Stimulated activated naive CD8-positive, alpha-beta T cell treated with anti-CD3 and anti-CD28 coated beads, Interleukin-15, amount 100 ng/mL, for 72 hours (primary cell): ENCODE measurements around the gene STRIP2.
"Not testable (repeated sequence)": the region's sequence is repeated elsewhere in the genome, so short reads cannot be mapped to it uniquely, and the experiment has no call there.

Experiments used
- ATAC-seq: fragments of 150-1000 bp; cut with Tn5 transposase; 2 replicates; pipeline ENCODE4 v1.10.0; 2021; ENCODE audit warnings: mild to moderate bottlenecking, moderate library complexity
- DNase-seq, 2 donors: peaks; one replicate each; pipeline ENCODE4 v3.0.0; 2021 to 2022
- H3K27ac Mint-ChIP-seq, 2 donors: one replicate each; pipeline ENCODE4 v1.8.0; 2022; ENCODE audit warnings: mild to moderate bottlenecking in 2 of 2, mixed read lengths in 2 of 2, moderate library complexity in 2 of 2
- H3K27me3 Mint-ChIP-seq: one replicate; pipeline ENCODE4 v1.8.0; 2022; ENCODE audit warnings: mixed read lengths
- H3K4me1 Mint-ChIP-seq: one replicate; pipeline ENCODE4 v1.8.0; 2022; ENCODE audit warnings: mild to moderate bottlenecking, mixed read lengths
- H3K4me3 Mint-ChIP-seq, 2 donors: one replicate each; pipeline ENCODE4 v1.8.0; 2022; ENCODE audit warnings: mild to moderate bottlenecking in 2 of 2, mixed read lengths in 2 of 2, moderate library complexity in 1 of 2
- H3K9me3 Mint-ChIP-seq, 2 donors: one replicate each; pipeline ENCODE4 v1.8.0; 2022; ENCODE audit warnings: mixed read lengths in 2 of 2

Gene STRIP2

DNA sequence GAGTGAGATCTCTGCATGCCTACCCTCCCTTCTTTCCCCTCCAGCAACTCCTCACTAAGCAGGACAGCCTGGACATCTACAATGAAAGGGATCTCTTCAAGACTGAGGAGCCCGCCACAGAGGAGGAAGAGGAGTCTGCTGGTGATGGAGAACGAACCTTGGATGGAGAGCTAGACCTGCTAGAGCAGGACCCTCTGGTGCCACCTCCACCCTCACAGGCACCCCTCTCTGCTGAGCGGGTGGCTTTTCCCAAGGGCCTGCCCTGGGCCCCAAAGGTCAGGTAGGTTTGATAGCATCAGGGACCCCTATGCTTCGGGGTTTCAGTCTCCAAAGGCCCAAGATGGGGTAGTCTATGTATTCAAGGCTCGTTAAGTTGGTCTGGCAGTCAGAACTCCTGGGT lies 23.9 kb downstream of the STRIP2 start:
- Mint-ChIP-seq H3K27ac (no peak overlapping the region), H3K27me3 (no peaks in the 10 kb centered on the region), H3K9me3 (no peaks in the 10 kb centered on the region), H3K4me3 (no peak overlapping the region), H3K4me1 (no peaks in the 10 kb centered on the region)
- DNase-seq (no peak), ATAC-seq (no peak)

DNA sequence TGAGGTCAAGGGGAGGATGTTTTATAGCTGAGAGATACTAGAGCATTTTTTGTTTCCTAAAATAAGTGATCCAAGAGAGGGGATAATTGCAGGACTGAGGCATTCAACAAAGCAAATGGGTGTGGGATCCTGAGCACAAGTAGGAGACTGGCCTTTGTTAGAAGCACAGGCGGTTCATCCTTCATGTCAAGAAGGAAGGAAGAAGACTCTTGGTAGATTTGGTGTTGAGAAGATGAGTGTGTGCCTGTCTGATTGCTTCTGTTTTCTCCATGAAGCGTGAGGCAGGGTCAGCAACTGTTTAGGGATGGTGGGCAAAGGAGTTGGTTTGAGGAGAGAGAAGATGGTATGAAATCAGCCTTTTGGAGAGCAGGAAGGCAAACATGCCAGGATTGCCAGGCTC lies 27.6 kb downstream of the STRIP2 start:
- ATAC-seq (no peak), DNase-seq (no peak)
- H3K27ac Mint-ChIP-seq: no peak overlapping the region
- no peak overlapping the region for H3K4me3 Mint-ChIP-seq
- no peaks in the 10 kb centered on the region for H3K27me3 Mint-ChIP-seq
- no peaks in the 10 kb centered on the region for H3K4me1 Mint-ChIP-seq
- no peaks in the 10 kb centered on the region for H3K9me3 Mint-ChIP-seq

DNA sequence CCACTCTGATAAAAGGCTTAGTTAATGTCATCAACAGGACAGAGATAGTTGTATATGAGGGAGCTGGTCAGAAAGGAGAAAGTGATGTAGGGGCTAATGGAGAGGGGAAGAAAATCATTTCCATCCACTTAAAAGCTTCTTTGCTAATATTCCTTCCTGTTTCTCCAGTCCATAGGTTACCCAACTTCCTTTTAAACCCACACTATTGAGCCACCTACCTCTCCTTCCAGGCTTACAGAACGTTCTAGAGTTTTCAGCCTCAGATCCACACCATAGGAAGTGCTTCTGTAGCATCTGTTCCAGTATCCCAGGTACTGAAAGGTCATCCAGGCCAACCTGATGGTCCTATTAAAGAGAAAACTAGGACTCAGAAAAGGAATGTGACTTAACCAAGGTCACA lies 28.2 kb downstream of the STRIP2 start:
- H3K4me3 Mint-ChIP-seq: no peak overlapping the region

DNA sequence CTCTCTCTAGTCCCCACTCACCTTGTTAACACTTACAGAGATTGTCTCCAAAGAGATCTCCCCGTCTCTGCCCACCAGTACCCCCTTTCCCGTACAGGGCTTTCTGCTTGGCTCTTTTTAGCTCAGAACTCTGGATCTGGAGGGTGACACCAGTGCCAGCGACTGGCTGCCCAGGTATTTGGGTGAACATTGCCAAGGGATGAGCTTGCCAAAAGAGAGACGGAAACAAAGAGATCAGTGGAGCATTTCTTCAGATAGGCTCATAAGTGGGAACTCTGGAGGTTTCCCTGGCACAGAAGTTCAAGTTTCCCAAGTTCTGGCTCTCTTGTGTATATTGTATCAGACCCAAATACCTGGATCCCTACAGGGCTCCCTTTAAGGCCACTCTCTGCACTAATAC lies 30.0 kb downstream of the STRIP2 start:
- H3K27me3 Mint-ChIP-seq: no peaks in the 10 kb centered on the region
- H3K27ac Mint-ChIP-seq: no peak overlapping the region
- no peaks in the 10 kb centered on the region for H3K9me3 Mint-ChIP-seq
- H3K4me1 Mint-ChIP-seq: no peaks in the 10 kb centered on the region
- no peak overlapping the region for H3K4me3 Mint-ChIP-seq
- DNase-seq: no peak
- ATAC-seq: no peak

More for the DNA sequence above, 28.2 kb downstream of the STRIP2 start:
- Mint-ChIP-seq H3K27me3 (no peaks in the 10 kb centered on the region), H3K27ac (no peak overlapping the region), H3K4me1 (no peaks in the 10 kb centered on the region), H3K9me3 (no peaks in the 10 kb centered on the region)
- DNase-seq (no peak), ATAC-seq (no peak)

DNA sequence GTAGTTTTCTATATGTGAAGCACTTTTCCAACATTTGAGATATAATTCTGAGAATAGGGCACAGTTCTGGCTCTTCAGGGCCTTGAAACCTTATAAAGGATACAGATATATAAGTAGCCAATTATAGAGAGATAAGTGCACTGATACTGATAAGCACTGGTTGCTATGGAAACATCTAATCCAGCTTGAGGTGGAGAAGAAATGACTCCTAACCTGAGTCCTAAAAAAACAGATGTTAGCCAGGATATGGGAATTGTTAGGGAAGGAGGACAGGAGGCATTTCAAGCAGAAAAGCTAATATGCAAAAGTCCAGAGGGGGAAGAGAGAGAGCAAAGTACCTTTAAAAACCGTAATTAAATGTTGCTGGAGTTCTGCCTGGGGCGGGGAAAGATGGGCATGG lies 30.8 kb downstream of the STRIP2 start:
- ATAC-seq (no peak), DNase-seq (no peak)
- no peak overlapping the region for H3K4me3 Mint-ChIP-seq
- no peaks in the 10 kb centered on the region for H3K27me3 Mint-ChIP-seq
- no peaks in the 10 kb centered on the region for H3K4me1 Mint-ChIP-seq
- H3K27ac Mint-ChIP-seq: no peak overlapping the region
- H3K9me3 Mint-ChIP-seq: no peaks in the 10 kb centered on the region

DNA sequence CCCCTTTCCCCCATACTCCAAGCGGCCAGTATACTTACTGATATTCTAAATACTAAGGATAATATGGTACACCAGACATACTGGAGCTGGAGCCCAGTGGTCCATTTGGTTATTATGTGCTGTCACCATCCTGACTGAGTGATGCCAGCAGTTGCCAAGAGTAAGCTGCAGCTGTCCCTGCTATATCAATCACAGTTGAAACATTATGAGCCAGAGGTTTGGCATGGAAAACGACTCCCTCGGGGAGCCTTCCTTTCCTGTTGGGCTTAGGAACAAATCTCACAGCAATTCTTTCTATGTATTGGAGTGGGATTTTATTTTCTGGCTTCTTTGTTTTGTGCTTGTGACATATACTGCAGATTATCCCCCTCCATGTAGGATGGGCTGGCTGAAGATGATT lies 32.6 kb downstream of the STRIP2 start:
- Mint-ChIP-seq H3K4me1 (no peaks in the 10 kb centered on the region), H3K9me3 (no peaks in the 10 kb centered on the region), H3K27ac (no peak overlapping the region), H3K4me3 (no peak overlapping the region), H3K27me3 (no peaks in the 10 kb centered on the region)
- ATAC-seq (no peak), DNase-seq (no peak)

DNA sequence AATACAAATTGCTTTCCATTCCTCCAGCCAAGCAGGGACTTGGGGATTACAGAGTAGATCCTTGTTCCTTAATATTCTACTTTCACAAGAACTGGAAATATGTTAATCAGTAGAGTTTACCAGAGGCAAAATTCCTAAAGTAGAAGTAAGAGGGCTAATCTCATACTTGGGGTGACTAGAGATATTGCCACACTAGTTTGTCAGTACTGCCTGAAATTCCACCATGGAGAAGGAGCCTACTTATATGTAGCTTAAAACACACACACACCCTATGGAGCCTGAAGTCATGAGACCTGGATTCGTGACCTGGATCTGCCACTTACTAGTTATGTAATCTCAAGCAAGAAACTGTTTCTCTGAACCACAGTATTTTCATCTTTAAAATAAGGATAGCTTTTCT lies 33.9 kb downstream of the STRIP2 start:
- no peak for ATAC-seq
- H3K4me3 Mint-ChIP-seq: no peak overlapping the region
- H3K4me1 Mint-ChIP-seq: no peaks in the 10 kb centered on the region
- no peak for DNase-seq
- no peaks in the 10 kb centered on the region for H3K27me3 Mint-ChIP-seq
- no peaks in the 10 kb centered on the region for H3K9me3 Mint-ChIP-seq
- no peak overlapping the region for H3K27ac Mint-ChIP-seq

DNA sequence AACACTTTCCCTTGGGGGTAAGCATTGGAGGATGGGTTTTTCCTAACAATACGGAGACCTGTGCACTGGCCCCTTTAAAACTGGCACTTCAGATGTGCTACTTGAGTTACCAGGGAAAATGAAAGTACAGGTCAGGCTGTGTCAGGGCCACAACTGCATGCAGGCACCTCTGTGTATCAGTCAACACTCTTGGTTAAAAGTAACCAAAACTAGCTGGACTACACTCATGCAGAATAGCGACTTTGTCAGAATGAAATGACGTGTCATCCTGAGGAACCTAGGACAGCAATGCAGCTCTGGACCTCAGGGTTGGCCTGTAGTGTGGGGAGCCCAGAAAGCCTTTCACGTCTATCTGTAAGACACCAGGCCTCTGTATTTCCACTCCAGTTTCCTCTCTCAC lies 34.3 kb downstream of the STRIP2 start:
- Mint-ChIP-seq H3K4me1 (no peaks in the 10 kb centered on the region), H3K27ac (no peak overlapping the region), H3K4me3 (no peak overlapping the region), H3K27me3 (no peaks in the 10 kb centered on the region), H3K9me3 (no peaks in the 10 kb centered on the region)
- DNase-seq: no peak
- no peak for ATAC-seq

DNA sequence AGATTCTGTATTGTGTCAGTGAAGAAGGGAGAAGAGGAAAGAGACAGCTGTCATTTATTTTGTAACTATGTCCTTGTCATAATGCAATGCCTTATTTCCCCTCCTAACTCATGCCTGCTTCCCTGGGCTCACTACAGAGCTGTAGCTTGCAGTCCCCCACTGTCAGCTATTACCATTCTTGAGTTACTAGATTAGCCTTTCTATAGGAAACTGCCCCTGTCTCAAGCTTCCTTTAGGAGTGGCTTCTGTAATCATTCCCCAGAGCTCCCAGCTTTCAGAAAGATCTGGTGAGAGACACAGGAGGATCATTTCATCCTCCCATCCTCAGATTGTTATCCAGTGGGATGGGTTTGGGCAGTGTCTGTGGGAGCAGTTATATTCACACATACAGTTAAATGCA lies 35.7 kb downstream of the STRIP2 start:
- no peak overlapping the region for H3K27ac Mint-ChIP-seq
- H3K4me3 Mint-ChIP-seq: no peak overlapping the region
- H3K9me3 Mint-ChIP-seq: no peaks in the 10 kb centered on the region
- ATAC-seq: no peak
- no peaks in the 10 kb centered on the region for H3K27me3 Mint-ChIP-seq
- H3K4me1 Mint-ChIP-seq: no peaks in the 10 kb centered on the region
- no peak for DNase-seq

DNA sequence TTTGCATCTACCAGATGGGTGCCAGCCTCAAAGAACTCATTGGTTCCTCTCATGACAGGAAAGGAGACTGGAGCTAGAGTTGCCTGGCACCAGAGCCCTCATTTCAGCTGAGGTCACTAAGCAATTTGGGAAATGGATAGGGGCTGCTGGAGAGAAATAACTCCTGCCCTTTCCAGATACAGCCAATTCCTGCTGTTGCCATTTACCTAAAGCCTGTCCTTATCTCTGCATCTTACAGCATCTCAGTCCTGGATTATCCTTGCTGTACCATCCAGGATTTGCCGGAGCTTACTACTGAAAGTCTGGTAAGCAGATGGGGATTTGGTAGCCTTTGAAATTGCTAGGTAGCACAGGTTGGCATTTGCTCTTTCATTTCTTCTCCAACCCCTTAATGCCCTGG lies 36.2 kb downstream of the STRIP2 start:
- no peak for DNase-seq
- ATAC-seq: no peak
- Mint-ChIP-seq H3K27ac (no peak overlapping the region), H3K4me1 (no peaks in the 10 kb centered on the region), H3K4me3 (no peak overlapping the region), H3K27me3 (no peaks in the 10 kb centered on the region), H3K9me3 (no peaks in the 10 kb centered on the region)

DNA sequence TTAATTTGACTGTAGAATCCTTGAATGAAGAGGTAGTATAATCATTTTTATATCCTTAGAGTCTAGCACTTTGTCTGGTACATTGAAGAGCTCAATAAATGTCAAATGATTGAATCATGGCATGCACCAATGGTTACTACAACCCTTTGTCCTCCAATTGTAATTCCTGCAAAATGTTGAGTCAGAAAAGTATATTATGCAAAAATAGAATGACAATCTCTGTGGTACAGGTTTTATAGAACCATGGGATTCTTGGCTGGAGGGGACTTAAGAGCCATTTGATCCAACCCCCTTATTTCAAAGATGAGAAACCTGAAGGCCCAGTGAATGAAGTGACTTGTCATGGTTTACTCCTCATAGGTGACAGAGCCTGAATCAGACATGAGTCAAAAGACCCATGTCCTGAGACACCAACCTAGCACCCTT lies 37.2 kb downstream of the STRIP2 start:
- H3K27me3 Mint-ChIP-seq: no peaks in the 10 kb centered on the region
- no peak overlapping the region for H3K27ac Mint-ChIP-seq
- no peaks in the 10 kb centered on the region for H3K9me3 Mint-ChIP-seq
- no peak overlapping the region for H3K4me3 Mint-ChIP-seq
- DNase-seq (no peak), ATAC-seq (no peak)
- H3K4me1 Mint-ChIP-seq: no peaks in the 10 kb centered on the region

DNA sequence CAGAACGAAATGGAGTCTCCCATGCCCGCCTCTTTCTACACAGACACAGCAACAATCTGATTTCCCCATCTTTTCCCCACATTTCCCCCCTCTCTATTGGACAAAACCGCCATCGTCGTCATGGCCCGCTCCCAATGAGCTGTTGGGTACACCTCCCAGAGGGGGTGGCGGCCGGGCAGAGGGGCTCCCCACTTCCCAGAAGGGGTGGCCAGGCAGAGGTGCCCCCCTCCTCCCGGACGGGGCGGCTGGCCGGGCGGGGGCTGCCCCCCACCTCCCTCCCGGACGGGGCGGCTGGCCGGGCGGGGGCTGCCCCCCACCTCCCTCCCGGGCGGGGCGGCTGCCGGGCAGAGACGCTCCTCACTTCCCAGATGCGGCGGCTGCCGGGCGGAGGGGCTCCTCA lies 41.7 kb downstream of the STRIP2 start:
- not testable (repeated sequence) for ATAC-seq, H3K4me1 Mint-ChIP-seq, H3K27ac Mint-ChIP-seq, DNase-seq, H3K27me3 Mint-ChIP-seq, H3K9me3 Mint-ChIP-seq, H3K4me3 Mint-ChIP-seq

DNA sequence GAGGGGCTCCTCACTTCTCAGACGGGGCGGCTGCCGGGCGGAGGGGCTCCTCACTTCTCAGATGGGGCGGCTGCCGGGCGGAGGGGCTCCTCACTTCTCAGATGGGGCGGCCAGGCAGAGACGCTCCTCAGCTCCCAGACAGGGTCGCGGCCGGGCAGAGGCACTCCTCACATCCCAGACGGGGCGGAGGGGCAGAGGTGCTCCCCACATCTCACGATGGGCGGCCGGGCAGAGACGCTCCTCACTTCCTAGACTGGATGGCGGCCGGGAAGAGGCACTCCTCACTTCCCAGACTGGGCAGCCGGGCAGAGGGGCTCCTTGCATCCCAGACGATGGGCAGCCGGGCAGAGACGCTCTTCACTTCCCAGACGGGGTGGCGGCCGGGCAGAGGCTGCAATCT lies 42.2 kb downstream of the STRIP2 start:
- not testable (repeated sequence) for H3K27ac Mint-ChIP-seq, H3K9me3 Mint-ChIP-seq, H3K27me3 Mint-ChIP-seq, H3K4me3 Mint-ChIP-seq, DNase-seq, H3K4me1 Mint-ChIP-seq, ATAC-seq

DNA sequence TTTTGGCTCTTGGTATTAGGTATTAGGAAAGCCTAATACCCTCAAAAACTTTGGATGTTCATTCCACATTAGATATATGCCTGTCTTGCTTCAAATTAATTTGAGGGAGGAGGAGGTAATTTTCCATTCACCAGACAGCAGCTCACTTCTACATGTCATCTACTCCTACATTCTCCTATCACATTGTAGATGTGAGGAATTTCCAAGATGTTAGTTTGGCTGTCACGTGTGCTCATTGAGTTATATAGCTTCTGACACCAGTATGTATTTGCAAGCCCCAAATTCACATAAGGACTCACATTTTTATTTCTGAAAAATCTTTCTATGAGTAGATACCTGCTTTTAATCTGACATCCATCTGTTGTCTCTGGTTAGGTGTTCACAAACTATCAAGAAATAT lies 45.6 kb downstream of the STRIP2 start:
- Mint-ChIP-seq H3K4me1 (no peaks in the 10 kb centered on the region), H3K27ac (no peak overlapping the region), H3K27me3 (no peaks in the 10 kb centered on the region), H3K4me3 (no peak overlapping the region), H3K9me3 (no peaks in the 10 kb centered on the region)
- no peak for DNase-seq
- ATAC-seq: no peak

DNA sequence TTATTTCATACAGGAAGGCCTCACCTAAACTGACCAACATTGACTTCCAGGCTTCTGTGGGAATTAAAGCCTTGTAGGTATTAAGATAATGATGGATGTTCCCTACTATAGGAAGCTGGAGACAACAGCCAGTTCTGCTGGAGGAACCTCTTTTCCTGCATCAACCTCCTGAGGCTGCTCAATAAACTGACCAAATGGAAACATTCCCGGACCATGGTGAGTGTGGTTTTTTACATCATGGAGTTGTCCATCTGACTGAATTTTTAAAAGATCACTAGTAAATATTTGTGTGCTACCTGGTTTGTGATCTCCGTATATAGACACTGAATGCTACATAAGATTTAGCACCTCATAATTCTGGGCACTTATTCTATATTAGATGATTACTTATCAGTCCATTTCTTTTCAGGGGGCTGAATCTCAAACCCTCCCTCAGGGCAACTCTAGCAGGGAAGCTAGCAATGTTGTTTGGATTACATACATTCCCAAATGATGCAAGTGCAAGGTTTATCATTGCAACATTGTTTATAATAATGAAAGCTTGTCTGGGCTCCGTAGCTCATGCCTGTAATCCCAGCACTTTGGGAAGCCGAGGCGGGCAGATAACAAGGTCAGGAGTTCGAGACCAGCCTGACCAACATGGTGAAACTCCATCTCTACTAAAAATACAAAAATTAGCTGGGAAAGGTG lies 46.6 kb downstream of the STRIP2 start:
- H3K4me1 Mint-ChIP-seq: no peaks in the 10 kb centered on the region
- DNase-seq (no peak), ATAC-seq (no peak)
- H3K9me3 Mint-ChIP-seq: no peaks in the 10 kb centered on the region
- H3K27me3 Mint-ChIP-seq: no peaks in the 10 kb centered on the region
- no peak overlapping the region for H3K27ac Mint-ChIP-seq
- H3K4me3 Mint-ChIP-seq: no peak overlapping the region

DNA sequence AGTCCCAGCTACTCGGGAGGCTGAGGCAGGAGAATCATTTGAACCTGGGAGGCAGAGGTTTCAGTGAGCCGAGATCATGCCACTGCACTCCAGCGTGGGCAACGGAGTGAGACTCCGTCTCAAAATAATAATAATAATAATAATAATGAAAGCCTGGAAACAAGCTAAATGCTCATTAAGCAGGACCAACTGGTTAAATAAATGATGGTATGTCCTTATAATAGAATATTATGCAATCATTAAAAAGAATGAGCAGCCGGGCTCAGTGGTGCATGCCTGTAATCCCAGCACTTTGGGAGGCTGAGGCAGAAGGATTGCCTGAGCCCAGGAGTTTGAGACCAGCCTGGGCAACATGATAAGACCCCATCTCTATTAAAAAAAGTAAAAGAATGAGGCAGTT lies 47.1 kb downstream of the STRIP2 start:
- H3K4me3 Mint-ChIP-seq, DNase-seq, H3K27ac Mint-ChIP-seq, ATAC-seq, H3K27me3 Mint-ChIP-seq, H3K9me3 Mint-ChIP-seq, H3K4me1 Mint-ChIP-seq: not testable (repeated sequence)

DNA sequence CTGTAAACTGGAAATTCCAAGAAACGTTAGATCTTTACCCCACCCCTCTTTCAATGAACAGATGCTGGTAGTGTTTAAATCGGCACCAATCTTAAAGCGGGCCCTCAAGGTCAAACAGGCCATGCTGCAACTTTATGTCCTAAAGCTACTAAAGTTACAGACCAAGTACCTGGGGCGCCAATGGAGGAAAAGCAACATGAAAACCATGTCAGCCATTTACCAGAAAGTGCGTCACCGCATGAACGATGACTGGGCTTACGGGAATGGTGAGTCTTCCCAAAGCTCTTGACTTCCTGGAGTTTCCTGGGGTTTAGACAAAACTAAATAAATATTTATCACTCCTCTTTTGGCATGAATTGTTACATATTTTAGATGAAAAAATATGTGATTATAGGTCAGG lies 48.5 kb downstream of the STRIP2 start:
- Mint-ChIP-seq H3K4me1 (no peaks in the 10 kb centered on the region), H3K27ac (no peak overlapping the region), H3K4me3 (no peak overlapping the region), H3K27me3 (no peaks in the 10 kb centered on the region), H3K9me3 (no peaks in the 10 kb centered on the region)
- ATAC-seq: no peak
- DNase-seq: no peak
